Measurements from ENCODE around the gene DPH1.
A peak's percentile ranks its signal among the peaks of the same experiment; 100 is the strongest.

Gene DPH1

DNA sequence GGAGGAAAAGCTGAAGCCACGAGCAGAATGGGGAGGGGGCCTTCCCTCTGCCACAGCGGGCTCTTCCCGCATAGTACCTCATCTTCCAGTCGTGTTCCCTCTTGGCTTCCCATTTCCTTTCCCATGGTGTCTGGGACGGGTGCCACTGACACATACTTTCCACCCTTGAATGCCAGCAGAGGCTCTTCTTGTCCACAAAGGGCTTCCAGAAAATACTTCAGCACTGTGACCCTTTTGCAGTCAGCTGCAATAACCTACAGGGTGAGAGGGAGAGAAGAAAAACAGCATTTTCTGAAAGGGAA lies 55.6 kb downstream of the DPH1 start:
- DNase-seq (ENCODE audit: low read depth): peak; percentile 81
- TF ChIP-seq, protein P1, sequence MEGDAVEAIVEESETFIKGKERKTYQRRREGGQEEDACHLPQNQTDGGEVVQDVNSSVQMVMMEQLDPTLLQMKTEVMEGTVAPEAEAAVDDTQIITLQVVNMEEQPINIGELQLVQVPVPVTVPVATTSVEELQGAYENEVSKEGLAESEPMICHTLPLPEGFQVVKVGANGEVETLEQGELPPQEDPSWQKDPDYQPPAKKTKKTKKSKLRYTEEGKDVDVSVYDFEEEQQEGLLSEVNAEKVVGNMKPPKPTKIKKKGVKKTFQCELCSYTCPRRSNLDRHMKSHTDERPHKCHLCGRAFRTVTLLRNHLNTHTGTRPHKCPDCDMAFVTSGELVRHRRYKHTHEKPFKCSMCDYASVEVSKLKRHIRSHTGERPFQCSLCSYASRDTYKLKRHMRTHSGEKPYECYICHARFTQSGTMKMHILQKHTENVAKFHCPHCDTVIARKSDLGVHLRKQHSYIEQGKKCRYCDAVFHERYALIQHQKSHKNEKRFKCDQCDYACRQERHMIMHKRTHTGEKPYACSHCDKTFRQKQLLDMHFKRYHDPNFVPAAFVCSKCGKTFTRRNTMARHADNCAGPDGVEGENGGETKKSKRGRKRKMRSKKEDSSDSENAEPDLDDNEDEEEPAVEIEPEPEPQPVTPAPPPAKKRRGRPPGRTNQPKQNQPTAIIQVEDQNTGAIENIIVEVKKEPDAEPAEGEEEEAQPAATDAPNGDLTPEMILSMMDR (conservative IDR thresholded peaks at IDR 0.05; ENCODE audit: control insufficient read depth, insufficient read depth, low read depth, low read length): no peak
- no peak overlapping the region for H3K4me3 ChIP-seq (ENCODE audit: control insufficient read depth, low read depth, low read length)

DNA sequence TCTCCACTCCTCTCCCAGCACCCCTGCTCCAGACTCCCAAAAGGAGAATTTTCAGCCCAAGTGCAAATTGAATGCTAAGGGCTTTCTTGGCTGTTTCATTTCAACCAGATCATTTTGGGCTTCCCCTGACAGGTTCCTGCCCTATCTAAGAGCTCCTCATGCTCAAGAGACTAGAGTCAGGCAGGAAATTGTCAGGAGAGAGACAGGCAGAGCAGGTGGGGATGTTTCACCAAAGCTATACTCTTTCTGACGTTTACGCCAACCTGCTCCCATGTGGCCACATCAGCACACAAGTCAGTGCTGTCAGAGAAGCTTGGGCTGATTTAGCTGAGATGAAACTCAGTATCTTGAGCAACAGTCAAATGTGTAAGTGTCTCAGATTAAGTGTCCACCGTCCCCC lies 56.4 kb downstream of the DPH1 start:
- TF ChIP-seq, protein P1 (conservative IDR thresholded peaks at IDR 0.05; ENCODE audit: control insufficient read depth, insufficient read depth, low read depth, low read length): no peak
- H3K4me3 ChIP-seq (ENCODE audit: control insufficient read depth, low read depth, low read length): no peak overlapping the region
- DNase-seq (ENCODE audit: low read depth): no peak

DNA sequence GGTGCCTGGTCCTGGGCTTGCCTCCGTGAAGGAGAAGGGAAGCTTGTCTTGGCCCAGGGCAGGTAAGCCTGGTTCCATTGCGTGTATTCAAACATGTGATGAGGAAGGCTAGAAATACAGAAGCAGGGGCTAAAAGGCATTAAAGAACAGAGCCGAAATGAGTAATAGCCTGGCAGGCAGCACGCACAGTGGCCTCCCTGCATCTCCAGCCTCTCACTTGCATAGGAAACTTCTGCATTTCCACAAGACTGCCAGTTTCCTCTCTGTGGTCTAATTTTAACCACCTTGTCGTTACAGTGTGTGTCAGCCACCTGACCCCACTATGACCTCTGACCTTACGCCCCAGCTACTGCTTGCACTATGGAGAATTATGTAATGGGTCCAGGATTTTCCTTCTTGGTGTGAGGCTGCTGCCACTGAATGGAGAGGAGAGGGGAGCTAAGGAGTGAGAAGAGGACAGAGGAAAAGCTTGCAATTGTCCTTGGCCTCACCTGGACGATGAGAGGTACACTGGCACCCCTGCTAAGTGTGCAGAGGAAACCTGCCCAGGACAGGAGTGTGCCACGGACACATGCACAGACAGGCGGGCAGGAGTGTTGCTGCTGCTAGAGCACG lies 57.8 kb downstream of the DPH1 start:
- no peak overlapping the region for H3K4me3 ChIP-seq (ENCODE audit: control insufficient read depth, low read depth, low read length)
- DNase-seq (ENCODE audit: low read depth): peak; percentile 64

DNA sequence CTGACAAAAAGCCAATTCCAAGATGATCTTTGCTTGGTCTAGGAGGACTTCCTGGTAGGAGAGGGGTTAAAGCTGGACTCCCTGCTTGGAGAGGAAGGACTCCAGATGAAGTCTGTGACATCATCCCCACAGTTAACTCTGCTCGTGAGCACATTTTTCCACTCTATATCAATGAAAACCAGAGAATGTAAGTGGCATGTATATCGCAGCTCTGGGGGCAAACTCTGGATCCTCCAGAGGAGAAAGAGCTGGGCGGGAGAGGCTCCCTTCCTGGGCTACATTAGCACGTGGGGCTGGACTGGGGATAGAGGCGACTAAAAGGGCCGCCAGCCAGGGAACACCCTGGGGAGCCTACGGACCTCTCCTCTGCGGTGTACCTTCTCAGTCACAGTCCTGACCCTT lies 59.1 kb downstream of the DPH1 start:
- TF ChIP-seq, protein P1 (conservative IDR thresholded peaks at IDR 0.05; ENCODE audit: control insufficient read depth, insufficient read depth, low read depth, low read length): no peak
- H3K4me3 ChIP-seq (ENCODE audit: control insufficient read depth, low read depth, low read length): peak overlapping the region; percentile 25
- peak; percentile 68 for DNase-seq (ENCODE audit: low read depth)

More for the DNA sequence above, 57.8 kb downstream of the DPH1 start:
- TF ChIP-seq, protein P1 (conservative IDR thresholded peaks at IDR 0.05; ENCODE audit: control insufficient read depth, insufficient read depth, low read depth, low read length): no peak

DNA sequence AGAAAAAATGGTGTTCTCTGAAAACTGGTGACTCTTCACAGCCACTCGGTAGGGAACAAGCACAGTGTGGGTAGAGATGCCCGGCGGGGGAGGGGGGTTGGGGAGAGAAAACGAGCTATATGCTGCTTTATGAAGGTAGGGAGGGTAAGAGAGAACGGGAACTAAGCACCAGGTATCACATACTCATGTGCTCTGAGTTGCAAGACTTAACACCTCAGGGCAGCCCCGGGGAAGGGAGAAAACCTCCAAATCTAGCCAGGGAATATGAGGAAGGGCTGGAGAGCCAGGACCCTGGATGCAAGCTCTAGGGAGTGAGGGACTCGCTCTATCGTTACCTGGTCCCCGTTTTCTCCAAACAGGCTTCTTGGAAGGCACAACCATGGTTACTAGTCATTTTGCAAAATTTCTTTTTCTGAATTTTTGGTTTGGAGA lies 60.3 kb downstream of the DPH1 start:
- no peak for DNase-seq (ENCODE audit: low read depth)
- TF ChIP-seq, protein P1 (conservative IDR thresholded peaks at IDR 0.05; ENCODE audit: control insufficient read depth, insufficient read depth, low read depth, low read length): no peak
- H3K4me3 ChIP-seq (ENCODE audit: control insufficient read depth, low read depth, low read length): no peak overlapping the region

DNA sequence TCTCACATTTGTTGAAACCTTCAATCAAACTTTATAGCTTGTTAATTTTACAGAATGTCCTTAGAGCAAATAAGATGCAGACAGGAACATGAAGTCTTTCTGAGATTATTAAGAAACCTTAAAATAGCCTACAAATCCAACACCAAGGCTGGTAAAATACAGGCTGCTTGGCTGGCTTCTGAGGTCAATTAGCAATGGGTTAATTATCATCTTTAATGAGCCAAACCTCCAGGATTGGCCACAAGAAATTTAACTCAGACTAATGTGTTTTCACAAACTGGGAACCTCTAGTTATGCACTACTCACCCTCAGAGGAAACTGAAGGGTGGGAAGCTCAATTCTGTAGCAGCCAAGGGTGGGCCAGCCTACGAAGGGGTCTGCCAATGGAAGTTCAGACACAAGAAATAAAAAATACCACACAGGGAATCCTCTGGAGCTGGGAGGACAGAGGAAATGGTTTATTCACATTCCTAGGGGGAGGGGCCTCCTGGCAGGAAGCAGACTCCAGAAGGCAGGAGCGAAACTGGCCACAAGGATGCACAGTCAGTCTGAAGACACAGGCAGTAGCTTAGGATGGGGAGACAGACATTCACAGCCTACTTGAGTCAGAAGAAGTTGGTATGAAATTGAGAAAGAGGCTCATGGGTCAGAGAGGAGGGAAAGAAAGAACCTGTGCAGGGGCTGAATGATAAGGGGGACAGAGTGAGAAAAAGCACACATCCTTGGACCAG lies 61.0 kb downstream of the DPH1 start:
- TF ChIP-seq, protein P1 (conservative IDR thresholded peaks at IDR 0.05; ENCODE audit: control insufficient read depth, insufficient read depth, low read depth, low read length): peak; percentile 54
- peak; percentile 97 for DNase-seq (ENCODE audit: low read depth)
- H3K4me3 ChIP-seq (ENCODE audit: control insufficient read depth, low read depth, low read length): no peak overlapping the region
